Stimulated activated CD8-positive, alpha-beta memory T cell treated with anti-CD3 and anti-CD28 coated beads, Interleukin-7, amount 100 ng/mL, for 4 hours (primary cell): ENCODE measurements around the gene CELA2B.
"Not testable (repeated sequence)": the region's sequence is repeated elsewhere in the genome, so short reads cannot be mapped to it uniquely, and the experiment has no call there.

Experiments used
- DNase-seq, 2 donors: peaks; one replicate each; pipeline ENCODE4 v3.0.0-alpha.2; 2020; ENCODE audit warnings: low read depth in 2 of 2

The CELA2B gene

GRCh38 chr1:15500184-15501178 lies 24.6 kb downstream of the CELA2B start:
- DNase-seq: no peak

GRCh38 chr1:15501208-15502032 lies 25.5 kb downstream of the CELA2B start:
- DNase-seq: peak in 1 of 2 donors; percentile 20

- no peak for DNase-seq
Observed at GRCh38 chr1:15504436-15504835, 28.5 kb downstream of the CELA2B start.

- no peak for DNase-seq
Observed at GRCh38 chr1:15506831-15507230, 30.9 kb downstream of the CELA2B start.

GRCh38 chr1:15507278-15507677 lies 31.4 kb downstream of the CELA2B start:
- no peak for DNase-seq

GRCh38 chr1:15508700-15509487 lies 33.0 kb downstream of the CELA2B start:
- no peak for DNase-seq

GRCh38 chr1:15509586-15509985 lies 33.7 kb downstream of the CELA2B start:
- no peak for DNase-seq

GRCh38 chr1:15510611-15511405 lies 34.9 kb downstream of the CELA2B start:
- DNase-seq: no peak

- no peak for DNase-seq
Observed at GRCh38 chr1:15513192-15513591, 37.3 kb downstream of the CELA2B start.

- no peak for DNase-seq
Observed at GRCh38 chr1:15513919-15514318, 38.0 kb downstream of the CELA2B start.

GRCh38 chr1:15514557-15514956 lies 38.7 kb downstream of the CELA2B start:
- not testable (repeated sequence) for DNase-seq

- no peak for DNase-seq
Observed at GRCh38 chr1:15515022-15515663, 39.2 kb downstream of the CELA2B start.

GRCh38 chr1:15519625-15520024 lies 43.7 kb downstream of the CELA2B start:
- no peak for DNase-seq

GRCh38 chr1:15521206-15521906 lies 45.5 kb downstream of the CELA2B start:
- DNase-seq: not testable (repeated sequence)

- no peak for DNase-seq
Observed at GRCh38 chr1:15522551-15522950, 46.6 kb downstream of the CELA2B start.

- DNase-seq: no peak
Observed at GRCh38 chr1:15523104-15524020, 47.5 kb downstream of the CELA2B start.

- no peak for DNase-seq
Observed at GRCh38 chr1:15524021-15524282, 48.0 kb downstream of the CELA2B start, which contains the start of gene CASP9. CASP9 (minus strand) TSS chr1:15524215; CDS start chr1:15524200, 15 bp downstream.

GRCh38 chr1:15524283-15525049 lies 48.6 kb downstream of the CELA2B start:
- DNase-seq: peak; percentile 99 to 100
